NK-92 (cell line): ENCODE data around the gene NRIP3.

Experiments used
- DNase-seq: peaks from one replicate; lab custom pipeline; 2025; ENCODE audit not compliant: unreplicated experiment; lab: John Stamatoyannopoulos, UW

Gene NRIP3

GRCh38 chr11:8933931-8934330 lies 69.9 kb downstream of the NRIP3 start:
- no peak for DNase-seq

DNA sequence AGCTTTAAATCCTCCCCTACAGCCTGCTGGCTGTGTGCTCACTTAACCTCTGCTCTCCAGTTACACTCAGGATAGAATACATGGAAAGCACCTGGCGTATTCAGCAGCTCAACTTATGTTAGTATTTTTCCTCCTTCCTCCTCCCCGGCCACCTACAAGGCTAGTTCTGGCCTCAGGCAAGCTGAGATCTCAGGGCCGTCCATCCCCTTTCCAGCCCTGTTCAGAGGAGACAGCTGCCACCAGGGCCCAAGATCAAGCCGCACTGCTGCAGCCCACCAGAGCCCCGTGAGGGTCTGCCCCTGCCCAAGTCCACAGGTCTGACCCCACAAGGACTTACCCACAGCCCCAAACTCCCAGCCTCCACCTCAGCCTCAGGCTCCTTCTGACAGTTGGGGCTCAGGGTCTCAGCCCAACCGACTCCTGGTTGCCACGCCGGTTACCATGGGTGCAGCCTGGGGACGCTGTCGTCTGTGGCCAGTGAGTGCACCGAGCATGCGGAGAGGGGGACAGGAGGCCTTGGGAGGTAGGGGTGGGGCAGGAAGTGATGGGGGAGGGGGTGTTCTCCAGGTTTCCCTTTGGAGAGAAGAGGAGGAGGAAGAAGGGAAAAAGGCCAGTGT lies 71.1 kb downstream of the NRIP3 start, which contains the start of gene C11orf16:
TSS of gene C11orf16 (minus strand) at position 384 of the 617 bp plus-strand sequence. CDS start 639 bp downstream, outside the sequence.
- no peak for DNase-seq
